ENCODE results near the gene SLC36A3. TPM values are rescaled to one million over a fixed set of nuclear protein-coding genes. Genes with fewer than 3 reads are reported as not detected.

The SLC36A3 gene
- total and polyA plus RNA-seq, 3 donors from 2014 or later = 4.2 to 21.9 (median 8.3) TPM

GRCh38 chr5:151328734-151329133, 25.2 kb upstream of the SLC36A3 start:
- DNase-seq = no peak
- no peak overlapping the region for H3K4me3 ChIP-seq
- H3K36me3 ChIP-seq (ENCODE audit: low read depth, missing control alignments) = no peaks in the 10 kb centered on the region
- intact Hi-C loops (cut with DNase I; ENCODE audit: low total_unique reads) = no loop called here
- 90 to 93% methylated on average over 4 of the region's 4 CpGs for WGBS, 2 donors
- no peaks in the 10 kb centered on the region for H3K9me3 ChIP-seq
- H3K27ac ChIP-seq = no peak overlapping the region
- H3K4me1 ChIP-seq = no peaks in the 10 kb centered on the region
- TF ChIP-seq CTCF (IDR thresholded peaks at IDR 0.05) (no peak), POLR2A (IDR thresholded peaks at IDR 0.05) (no peak)
- H3K27me3 ChIP-seq = no peaks in the 10 kb centered on the region

- Histone ChIP-seq H3K27me3 (no peaks in the 10 kb centered on the region), H3K4me3 (no peak overlapping the region), H3K4me1 (no peaks in the 10 kb centered on the region), H3K27ac (no peak overlapping the region), H3K36me3 (ENCODE audit: low read depth, missing control alignments) (no peaks in the 10 kb centered on the region), H3K9me3 (no peaks in the 10 kb centered on the region)
- TF ChIP-seq POLR2A (IDR thresholded peaks at IDR 0.05) (no peak), CTCF (IDR thresholded peaks at IDR 0.05) (no peak)
- 61 to 65% methylated on average over 2 of the region's 2 CpGs for WGBS, 2 donors
- intact Hi-C loops (cut with DNase I; ENCODE audit: low total_unique reads) = no loop called here
- DNase-seq = no peak
These were observed 24.0 kb upstream of the SLC36A3 start for GRCh38 chr5:151327585-151327984.

GRCh38 chr5:151326266-151326665, 22.7 kb upstream of the SLC36A3 start:
- Histone ChIP-seq H3K4me3 (no peak overlapping the region), H3K36me3 (ENCODE audit: low read depth, missing control alignments) (no peaks in the 10 kb centered on the region), H3K27ac (no peak overlapping the region), H3K27me3 (no peaks in the 10 kb centered on the region), H3K4me1 (no peaks in the 10 kb centered on the region), H3K9me3 (no peaks in the 10 kb centered on the region)
- WGBS, 2 donors = 91 to 96% methylated on average over 3 of the region's 3 CpGs
- intact Hi-C loops (cut with DNase I; ENCODE audit: low total_unique reads) = no loop called here
- TF ChIP-seq POLR2A (IDR thresholded peaks at IDR 0.05) (no peak), CTCF (IDR thresholded peaks at IDR 0.05) (no peak)
- DNase-seq = no peak

GRCh38 chr5:151320481-151320880, 16.9 kb upstream of the SLC36A3 start:
- TF ChIP-seq CTCF (IDR thresholded peaks at IDR 0.05) (no peak), POLR2A (IDR thresholded peaks at IDR 0.05) (no peak)
- no peaks in the 10 kb centered on the region for H3K36me3 ChIP-seq (ENCODE audit: low read depth, missing control alignments)
- H3K27me3 ChIP-seq = no peaks in the 10 kb centered on the region
- DNase-seq = no peak
- intact Hi-C loops (cut with DNase I; ENCODE audit: low total_unique reads) = no loop called here
- 64 to 70% methylated on average over 4 of the region's 4 CpGs for WGBS, 2 donors
- peaks cover 20% of the 10 kb centered on the region for H3K4me1 ChIP-seq
- H3K4me3 ChIP-seq = no peak overlapping the region
- no peaks in the 10 kb centered on the region for H3K9me3 ChIP-seq
- H3K27ac ChIP-seq = no peak overlapping the region

Measured in testis (tissue), 3 donors.